ENCODE data around the gene TRHDE. TPM values are rescaled to one million over a fixed set of nuclear protein-coding genes. Genes with fewer than 3 reads are reported as not detected.

The TRHDE gene
- total and polyA plus RNA-seq, 7 donors: 0.42 to 10.0 (median 2.9) TPM

- Histone ChIP-seq H3K9me3 (no peaks in the 10 kb centered on the region), H3K4me1 (no peaks in the 10 kb centered on the region), H3K36me3 (no peaks in the 10 kb centered on the region), H3K27me3 (no peaks in the 10 kb centered on the region), H3K27ac (no peak overlapping the region), H3K4me3 (no peak overlapping the region)
- DNase-seq: no peak
- no peak for TF ChIP-seq POLR2AphosphoS5 (IDR thresholded peaks at IDR 0.05)
- TF ChIP-seq POLR2A (IDR thresholded peaks at IDR 0.05): no peak
- TF ChIP-seq EP300 (IDR thresholded peaks at IDR 0.05): no peak
- 82 to 84% methylated on average over 1 of the region's 1 CpG for WGBS, 2 donors
- intact Hi-C loops (cut with DNase I): no loop called here
These were observed 13.7 kb downstream of the TRHDE start for GRCh38 chr12:72285861-72286260.

- 81 to 86% methylated on average over 3 of the region's 3 CpGs for WGBS, 2 donors
- no peak for DNase-seq
- Histone ChIP-seq H3K27ac (no peak overlapping the region), H3K4me3 (no peak overlapping the region), H3K4me1 (no peaks in the 10 kb centered on the region), H3K9me3 (no peaks in the 10 kb centered on the region), H3K36me3 (no peaks in the 10 kb centered on the region), H3K27me3 (no peaks in the 10 kb centered on the region)
- TF ChIP-seq CTCF (IDR thresholded peaks at IDR 0.05): no peak
- intact Hi-C loops (cut with DNase I): no loop called here
These were observed 14.4 kb downstream of the TRHDE start for GRCh38 chr12:72286526-72286925.

GRCh38 chr12:72288436-72288835 lies 16.3 kb downstream of the TRHDE start:
- no peak overlapping the region for H3K4me3 ChIP-seq
- no peak for DNase-seq
- intact Hi-C loops (cut with DNase I): no loop called here
- H3K36me3 ChIP-seq: no peaks in the 10 kb centered on the region
- no peaks in the 10 kb centered on the region for H3K4me1 ChIP-seq
- no peaks in the 10 kb centered on the region for H3K27me3 ChIP-seq
- 47 to 79% methylated on average over 3 of the region's 3 CpGs for WGBS, 2 donors
- H3K9me3 ChIP-seq: no peaks in the 10 kb centered on the region
- H3K27ac ChIP-seq: no peak overlapping the region
- no peak for TF ChIP-seq EP300 (IDR thresholded peaks at IDR 0.05)

- H3K36me3 ChIP-seq: no peaks in the 10 kb centered on the region
- H3K9me3 ChIP-seq: no peaks in the 10 kb centered on the region
- H3K27ac ChIP-seq: no peak overlapping the region
- WGBS, 2 donors: 70 to 74% methylated on average over 2 of the region's 2 CpGs
- no peaks in the 10 kb centered on the region for H3K4me1 ChIP-seq
- no peak for DNase-seq
- H3K4me3 ChIP-seq: no peak overlapping the region
- no peaks in the 10 kb centered on the region for H3K27me3 ChIP-seq
- intact Hi-C loops (cut with DNase I): no loop called here
- TF ChIP-seq CTCF (IDR thresholded peaks at IDR 0.05) (no peak), POLR2A (IDR thresholded peaks at IDR 0.05) (no peak), POLR2AphosphoS5 (IDR thresholded peaks at IDR 0.05) (no peak), EP300 (IDR thresholded peaks at IDR 0.05) (no peak)
These were observed 16.7 kb downstream of the TRHDE start for GRCh38 chr12:72288911-72289310.

GRCh38 chr12:72289633-72290032 lies 17.5 kb downstream of the TRHDE start:
- intact Hi-C loops (cut with DNase I): no loop called here
- Histone ChIP-seq H3K36me3 (no peaks in the 10 kb centered on the region), H3K4me3 (no peak overlapping the region), H3K4me1 (no peaks in the 10 kb centered on the region), H3K9me3 (no peaks in the 10 kb centered on the region), H3K27ac (no peak overlapping the region), H3K27me3 (no peaks in the 10 kb centered on the region)
- WGBS, 2 donors: 93 to 97% methylated on average over 2 of the region's 2 CpGs
- TF ChIP-seq POLR2AphosphoS5 (IDR thresholded peaks at IDR 0.05) (no peak), EP300 (IDR thresholded peaks at IDR 0.05) (no peak), POLR2A (IDR thresholded peaks at IDR 0.05) (no peak), CTCF (IDR thresholded peaks at IDR 0.05) (no peak)
- no peak for DNase-seq

- H3K27me3 ChIP-seq: no peaks in the 10 kb centered on the region
- H3K9me3 ChIP-seq: no peaks in the 10 kb centered on the region
- no peaks in the 10 kb centered on the region for H3K36me3 ChIP-seq
- TF ChIP-seq POLR2AphosphoS5 (IDR thresholded peaks at IDR 0.05) (no peak), POLR2A (IDR thresholded peaks at IDR 0.05) (no peak), EP300 (IDR thresholded peaks at IDR 0.05) (no peak), CTCF (IDR thresholded peaks at IDR 0.05) (no peak)
- no peak overlapping the region for H3K4me3 ChIP-seq
- WGBS, 2 donors: 79 to 90% methylated on average over 5 of the region's 5 CpGs
- no peak overlapping the region for H3K27ac ChIP-seq
- no peak for DNase-seq
- H3K4me1 ChIP-seq: no peaks in the 10 kb centered on the region
- intact Hi-C loops (cut with DNase I): no loop called here
These were observed 19.0 kb downstream of the TRHDE start for GRCh38 chr12:72291175-72291574.

Data from sigmoid colon (tissue), 7 donors.